ENCODE data around the gene ZSCAN18.
A peak's percentile ranks its signal among the peaks of the same experiment; 100 is the strongest.

ZSCAN18 gene

DNA sequence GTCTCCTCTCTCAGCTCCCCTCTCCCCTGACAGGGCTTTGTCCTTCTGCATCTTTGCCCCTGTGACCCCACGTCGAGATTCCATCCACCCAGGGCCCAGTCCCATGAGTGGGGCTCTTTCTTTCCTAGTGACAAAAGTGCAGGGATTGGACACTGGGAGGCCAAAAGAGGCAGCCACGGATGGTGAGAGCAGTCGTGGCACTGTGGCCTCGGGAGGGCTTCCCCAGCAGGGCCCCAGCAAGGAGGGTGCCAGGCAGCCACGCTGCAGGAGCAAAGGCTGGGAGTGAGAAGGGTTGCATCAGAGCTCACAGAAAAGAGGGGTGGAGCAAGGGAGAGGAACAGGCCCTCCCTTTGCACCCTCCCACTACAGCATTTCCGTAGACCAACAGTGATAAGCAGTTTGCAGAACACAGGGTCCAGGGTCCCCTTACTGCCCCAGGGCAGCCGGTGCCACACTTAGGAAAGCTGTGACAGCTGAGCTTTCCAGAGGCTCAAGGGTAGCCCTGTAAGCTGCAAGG is 59.3 kb downstream of the ZSCAN18 start:
- Histone ChIP-seq H3K27me3 (ENCODE audit: control insufficient read depth, insufficient read depth, low read length) (peaks cover 6% of the 10 kb centered on the region), H3K9me3 (ENCODE audit: control insufficient read depth, low read depth, low read length) (no peaks in the 10 kb centered on the region), H3K9ac (ENCODE audit: low read length) (peak overlapping the region; percentile 6), H3K4me3 (ENCODE audit: low read length) (no peak overlapping the region), H3K4me1 (ENCODE audit: control insufficient read depth, low read depth, low read length) (peaks cover 5% of the 10 kb centered on the region), H3K36me3 (ENCODE audit: control insufficient read depth, low read depth, low read length) (no peaks in the 10 kb centered on the region), H3K27ac (ENCODE audit: low read length) (no peak overlapping the region)

DNA sequence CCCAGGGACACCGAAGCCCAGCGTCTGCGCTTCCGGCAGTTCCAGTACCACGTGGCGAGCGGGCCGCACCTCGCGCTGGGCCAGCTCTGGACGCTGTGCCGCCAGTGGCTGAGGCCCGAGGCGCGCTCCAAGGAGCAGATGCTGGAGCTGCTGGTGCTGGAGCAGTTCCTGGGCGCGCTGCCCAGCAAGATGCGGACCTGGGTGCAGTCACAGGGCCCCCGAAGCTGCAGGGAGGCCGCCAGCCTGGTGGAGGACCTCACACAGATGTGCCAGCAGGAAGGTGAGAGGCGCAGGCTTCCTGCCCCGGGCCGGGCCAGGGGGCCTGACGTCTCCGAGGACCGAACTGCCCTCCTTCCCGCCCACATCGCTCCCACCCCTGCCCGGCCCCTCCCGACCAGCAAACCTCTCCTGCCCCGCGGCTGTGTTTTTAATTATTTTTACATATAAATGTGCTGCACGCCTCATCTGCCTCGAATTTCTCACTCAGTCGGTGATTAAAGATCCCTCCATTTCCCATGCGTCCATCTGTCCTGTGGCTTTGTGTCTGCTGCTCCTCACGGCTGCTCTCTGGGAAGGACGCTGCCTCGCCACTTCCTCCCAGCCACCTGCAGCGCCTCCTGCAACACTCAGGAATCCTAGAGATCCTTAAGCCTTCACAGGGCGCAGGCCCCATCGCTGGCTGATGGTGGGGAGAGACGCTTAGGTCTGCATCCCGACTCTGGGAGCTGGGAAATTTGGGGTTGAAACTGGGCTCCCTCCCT is 59.9 kb downstream of the ZSCAN18 start:
- Histone ChIP-seq H3K4me1 (ENCODE audit: control insufficient read depth, low read depth, low read length) (peaks cover 5% of the 10 kb centered on the region), H3K4me3 (ENCODE audit: low read length) (no peak overlapping the region), H3K9ac (ENCODE audit: low read length) (peak overlapping the region; percentile 6), H3K9me3 (ENCODE audit: control insufficient read depth, low read depth, low read length) (no peaks in the 10 kb centered on the region), H3K27me3 (ENCODE audit: control insufficient read depth, insufficient read depth, low read length) (peaks cover 6% of the 10 kb centered on the region), H3K36me3 (ENCODE audit: control insufficient read depth, low read depth, low read length) (no peaks in the 10 kb centered on the region), H3K27ac (ENCODE audit: low read length) (no peak overlapping the region)

DNA sequence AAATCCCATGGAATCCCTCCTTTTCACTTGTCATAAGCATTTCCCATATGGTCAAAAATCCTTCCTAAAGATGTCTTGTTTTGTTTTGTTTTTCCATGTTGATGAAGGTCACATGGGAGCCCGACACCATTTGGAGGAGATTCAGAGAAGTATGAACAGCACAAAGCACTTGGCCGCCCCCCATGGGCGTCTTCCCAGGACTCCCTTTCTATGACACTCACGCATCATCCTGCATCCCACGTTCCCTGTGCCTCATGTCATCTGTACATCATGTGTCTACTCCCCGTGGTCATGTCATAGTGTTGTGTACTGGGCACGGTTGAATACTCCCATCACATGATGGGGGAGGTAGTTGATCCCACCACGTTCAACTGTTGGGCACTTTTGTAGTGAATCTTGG is 62.2 kb downstream of the ZSCAN18 start:
- no peak overlapping the region for H3K27ac ChIP-seq (ENCODE audit: low read length)
- H3K36me3 ChIP-seq (ENCODE audit: control insufficient read depth, low read depth, low read length) = no peaks in the 10 kb centered on the region
- no peak overlapping the region for H3K4me3 ChIP-seq (ENCODE audit: low read length)
- peaks cover 4% of the 10 kb centered on the region for H3K27me3 ChIP-seq (ENCODE audit: control insufficient read depth, insufficient read depth, low read length)
- H3K9me3 ChIP-seq (ENCODE audit: control insufficient read depth, low read depth, low read length) = no peaks in the 10 kb centered on the region
- no peak overlapping the region for H3K9ac ChIP-seq (ENCODE audit: low read length)
- peaks cover 5% of the 10 kb centered on the region for H3K4me1 ChIP-seq (ENCODE audit: control insufficient read depth, low read depth, low read length)

DNA sequence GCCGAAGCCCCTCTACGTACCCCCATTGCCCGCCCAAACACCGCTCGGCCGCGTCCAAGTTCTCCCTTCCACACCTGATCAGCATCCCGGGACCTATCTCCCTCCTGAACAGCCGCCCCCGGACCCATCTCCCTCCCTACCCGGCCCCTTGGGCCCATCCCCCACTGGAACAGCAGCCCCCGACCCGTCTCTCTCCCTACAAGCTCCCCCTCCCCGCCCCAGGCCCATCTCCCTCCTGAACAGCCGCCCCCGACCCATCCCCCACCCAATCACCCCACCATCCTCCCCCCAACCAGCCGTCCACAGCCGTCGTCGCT is 63.6 kb downstream of the ZSCAN18 start:
- Histone ChIP-seq H3K4me3 (ENCODE audit: low read length) (peak overlapping the region; percentile 63), H3K27ac (ENCODE audit: low read length) (no peak overlapping the region), H3K4me1 (ENCODE audit: control insufficient read depth, low read depth, low read length) (peaks cover 5% of the 10 kb centered on the region), H3K9me3 (ENCODE audit: control insufficient read depth, low read depth, low read length) (no peaks in the 10 kb centered on the region), H3K9ac (ENCODE audit: low read length) (peak overlapping the region; percentile 42), H3K36me3 (ENCODE audit: control insufficient read depth, low read depth, low read length) (no peaks in the 10 kb centered on the region), H3K27me3 (ENCODE audit: control insufficient read depth, insufficient read depth, low read length) (peaks cover 4% of the 10 kb centered on the region)

Measured in iPS-18a (cell line).